Stomach (tissue), 9 donors: ENCODE data around the gene SOX30. TPM values are rescaled to one million over a fixed set of nuclear protein-coding genes. Genes with fewer than 3 reads are reported as not detected.
A peak's percentile ranks its signal among the peaks of the same experiment; 100 is the strongest.

Experiments
- DNase-seq, 2 donors: peaks; one replicate each; pipeline versions ENCODE4 v3.0.0 to v3.0.0-alpha.2; 2013 to 2019
- H3K27ac ChIP-seq, 5 donors: fragments of 200-600 bp in 4 of 5; sonication (generic) in 4 of 5; one replicate each; pipeline ENCODE4 v1.5.1; 2013 to 2019; ENCODE audit warnings: mild to moderate bottlenecking in 1 of 5, moderate library complexity in 1 of 5
- H3K27me3 ChIP-seq, 3 donors: fragments of 200-600 bp; sonication (generic); one replicate each; pipeline ENCODE4 v1.5.1; 2017 to 2019; ENCODE audit warnings: mixed run types in 1 of 3
- H3K36me3 ChIP-seq, 4 donors: fragments of 200-600 bp; sonication (generic); 1 replicate in 3 of 4; 2 replicates in 1 of 4; pipeline ENCODE4 v1.5.1; 2016 to 2019
- H3K4me1 ChIP-seq, 4 donors: fragments of 200-600 bp; sonication (generic); one replicate each; pipeline ENCODE4 v1.5.1; 2016 to 2019
- H3K4me3 ChIP-seq, 4 donors: fragments of 200-600 bp; sonication (generic) in 3 of 4; one replicate each; pipeline ENCODE4 v1.5.1; 2016 to 2019; ENCODE audit warnings: mild to moderate bottlenecking in 1 of 4
- H3K9me3 ChIP-seq, 4 donors: fragments of 200-600 bp; sonication (generic); one replicate each; pipeline ENCODE4 v1.5.1; 2016 to 2019
- EP300 ChIP-seq: sonication (generic); formaldehyde crosslinking; IDR thresholded peaks from one replicate; pipeline ENCODE4 v1.6.1; 2017; ENCODE audit warnings: antibody characterized with exemption
- POLR2A ChIP-seq, 4 donors: fragments of 450-650 bp; IDR thresholded peaks; one replicate each; pipeline ENCODE4 v1.6.1; 2016; ENCODE audit warnings: antibody characterized with exemption in 4 of 4, control low read depth in 2 of 4, mild to moderate bottlenecking in 1 of 4, moderate library complexity in 1 of 4
- POLR2AphosphoS5 ChIP-seq, 3 donors: sonication (generic); formaldehyde crosslinking; IDR thresholded peaks; one replicate each; pipeline ENCODE4 v1.6.1; 2016; ENCODE audit warnings: antibody characterized with exemption in 3 of 3
- WGBS, 5 donors: extraction: QIAGEN DNeasy Blood & Tissue Kit in 3 of 5; methylation state at CpG; one replicate each; pipeline versions ENCODE4 v1.1.5 to v1.1.7; 2013 to 2018; 5-methylcytosine and 5-hydroxymethylcytosine counted together
- intact Hi-C: fragments of 100-400 bp; cut with DNase I; formaldehyde crosslinking; loops from one replicate; pipeline ENCODE4 v1.15.1; 2023; ENCODE audit warnings: low total_unique reads
- polyA plus RNA-seq, 3 donors: library from polyadenylated mRNA; stranded (reverse); fragments of 200-250 nt; gene quantifications; one replicate each; pipeline ENCODE4 v1.2.3, GENCODE V29; 2013
- total RNA-seq, 5 donors: library from RNA; depleted of rRNA; stranded (reverse); fragments of >200 nt; gene quantifications; one replicate each; pipeline versions ENCODE4 v1.1.0 to v1.2.3, GENCODE V29; 2014 to 2016
- TF ChIP-seq, protein P1 (sequence below), 7 experiments: fragments of 450-650 bp in 4 of 7; fragments of 200-600 bp in 3 of 7; sonication (generic) in 3 of 7; IDR thresholded peaks; one replicate each; pipeline ENCODE4 v1.5.1; 2016 to 2019; ENCODE audit warnings: antibody characterized with exemption in 7 of 7, control low read depth in 2 of 7, mild to moderate bottlenecking in 1 of 7
- donor health status: healthy with polysubstance abuse.
- donor health status: Bipolar disorder and iron deficiency.
- donor health status: healthy.

The SOX30 gene
- total and polyA plus RNA-seq, 8 donors: 0.08 to 0.29 TPM; not detected in 6

DNA sequence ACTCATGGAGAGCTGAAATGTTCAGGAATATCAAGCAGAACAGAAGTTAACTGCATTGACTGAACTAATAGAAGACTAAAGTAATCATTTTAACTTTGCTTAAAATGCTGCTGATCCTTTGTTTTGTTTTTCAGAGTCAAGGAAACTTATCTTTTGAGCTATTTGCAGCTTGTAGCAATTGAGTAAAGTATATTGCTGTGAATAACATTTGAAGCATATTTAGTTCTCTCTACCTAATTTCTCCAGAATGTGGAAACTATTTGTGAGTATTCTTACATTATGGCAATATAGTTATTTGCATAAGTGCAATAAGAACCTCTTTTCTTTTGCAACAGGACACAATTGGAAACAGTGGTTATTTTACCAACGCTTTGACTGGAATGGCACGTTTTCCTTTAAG lies 5.3 kb upstream of the SOX30 start:
- no peak overlapping the region for H3K27ac ChIP-seq
- H3K4me1 ChIP-seq: no peaks in the 10 kb centered on the region
- H3K4me3 ChIP-seq: no peak overlapping the region
- no peak for DNase-seq
- intact Hi-C loops: no loop called here
- TF ChIP-seq POLR2AphosphoS5 (IDR thresholded peaks at IDR 0.05): no peak
- TF ChIP-seq POLR2A (IDR thresholded peaks at IDR 0.05): no peak
- TF ChIP-seq, protein P1, sequence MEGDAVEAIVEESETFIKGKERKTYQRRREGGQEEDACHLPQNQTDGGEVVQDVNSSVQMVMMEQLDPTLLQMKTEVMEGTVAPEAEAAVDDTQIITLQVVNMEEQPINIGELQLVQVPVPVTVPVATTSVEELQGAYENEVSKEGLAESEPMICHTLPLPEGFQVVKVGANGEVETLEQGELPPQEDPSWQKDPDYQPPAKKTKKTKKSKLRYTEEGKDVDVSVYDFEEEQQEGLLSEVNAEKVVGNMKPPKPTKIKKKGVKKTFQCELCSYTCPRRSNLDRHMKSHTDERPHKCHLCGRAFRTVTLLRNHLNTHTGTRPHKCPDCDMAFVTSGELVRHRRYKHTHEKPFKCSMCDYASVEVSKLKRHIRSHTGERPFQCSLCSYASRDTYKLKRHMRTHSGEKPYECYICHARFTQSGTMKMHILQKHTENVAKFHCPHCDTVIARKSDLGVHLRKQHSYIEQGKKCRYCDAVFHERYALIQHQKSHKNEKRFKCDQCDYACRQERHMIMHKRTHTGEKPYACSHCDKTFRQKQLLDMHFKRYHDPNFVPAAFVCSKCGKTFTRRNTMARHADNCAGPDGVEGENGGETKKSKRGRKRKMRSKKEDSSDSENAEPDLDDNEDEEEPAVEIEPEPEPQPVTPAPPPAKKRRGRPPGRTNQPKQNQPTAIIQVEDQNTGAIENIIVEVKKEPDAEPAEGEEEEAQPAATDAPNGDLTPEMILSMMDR (IDR thresholded peaks at IDR 0.05): no peak
- TF ChIP-seq EP300: no peak
- peaks cover 0 to 30% (median 19%) of the 10 kb centered on the region in 4 donors for H3K9me3 ChIP-seq
- WGBS, 5 donors: 82 to 93% (median 85%) methylated on average over 2 of the region's 2 CpGs
- H3K36me3 ChIP-seq: no peaks in the 10 kb centered on the region
- no peaks in the 10 kb centered on the region for H3K27me3 ChIP-seq

DNA sequence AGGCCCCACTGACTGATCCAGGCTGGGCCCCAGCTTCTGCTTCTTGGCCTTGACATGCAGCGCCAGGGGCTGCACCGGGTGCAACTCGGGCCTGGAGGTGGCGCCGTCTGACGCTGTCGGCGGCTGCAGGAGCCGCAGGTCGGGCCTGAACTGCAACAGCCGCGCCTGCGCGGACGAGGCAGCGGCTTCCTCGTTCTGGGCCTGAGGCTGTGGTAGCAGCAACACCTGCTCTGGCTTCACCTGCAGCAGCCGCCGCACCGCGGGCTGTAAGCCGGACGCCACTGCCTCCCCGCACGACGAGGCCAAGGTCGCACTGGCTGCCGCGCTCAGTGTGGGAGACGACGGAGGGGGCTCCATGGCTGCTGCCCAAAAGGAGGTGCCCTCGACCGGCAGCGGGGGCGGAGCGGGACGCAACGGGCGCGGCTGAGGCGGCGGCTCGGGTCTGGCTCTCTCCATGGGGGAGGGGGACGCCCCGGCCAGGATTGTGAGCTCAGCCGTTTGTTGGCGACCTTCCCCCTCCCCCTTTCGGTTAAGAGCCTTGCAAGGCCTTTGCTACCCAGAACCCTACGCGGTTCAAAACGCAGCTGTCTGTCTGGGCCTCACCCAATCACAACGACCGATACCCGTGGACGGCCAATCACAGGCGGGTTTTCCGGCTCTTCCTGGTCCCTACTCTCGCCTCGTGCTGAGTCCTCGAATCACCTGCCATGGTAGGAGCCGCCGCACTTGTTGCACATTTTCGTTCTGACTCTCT lies 438 bp downstream of the SOX30 start:
- H3K27ac ChIP-seq: peak overlapping the region in 3 of 5 donors; percentile 29 to 57 (median 54)
- TF ChIP-seq EP300 (no peak), POLR2A (IDR thresholded peaks at IDR 0.05) (no peak), POLR2AphosphoS5 (IDR thresholded peaks at IDR 0.05) (peak in 1 of 3 donors; percentile 19)
- TF ChIP-seq, protein P1 (IDR thresholded peaks at IDR 0.05): peak in 5 of 7 experiments; percentile 10 to 35 (median 14)
- H3K4me3 ChIP-seq: peak overlapping the region; percentile 47 to 53 (median 49)
- H3K4me1 ChIP-seq: peaks cover 0 to 12% (median 8%) of the 10 kb centered on the region in 4 donors
- 19 to 51% (median 22%) methylated on average over 24 to 63 of the region's 63 CpGs for WGBS, 5 donors
- H3K9me3 ChIP-seq: peaks cover 0 to 9% (median 2%) of the 10 kb centered on the region in 4 donors
- H3K36me3 ChIP-seq: no peaks in the 10 kb centered on the region
- peak; percentile 73 to 93 for DNase-seq
- peaks cover 0 to 5% (median 0%) of the 10 kb centered on the region in 3 donors for H3K27me3 ChIP-seq
- intact Hi-C loops: no loop called here

DNA sequence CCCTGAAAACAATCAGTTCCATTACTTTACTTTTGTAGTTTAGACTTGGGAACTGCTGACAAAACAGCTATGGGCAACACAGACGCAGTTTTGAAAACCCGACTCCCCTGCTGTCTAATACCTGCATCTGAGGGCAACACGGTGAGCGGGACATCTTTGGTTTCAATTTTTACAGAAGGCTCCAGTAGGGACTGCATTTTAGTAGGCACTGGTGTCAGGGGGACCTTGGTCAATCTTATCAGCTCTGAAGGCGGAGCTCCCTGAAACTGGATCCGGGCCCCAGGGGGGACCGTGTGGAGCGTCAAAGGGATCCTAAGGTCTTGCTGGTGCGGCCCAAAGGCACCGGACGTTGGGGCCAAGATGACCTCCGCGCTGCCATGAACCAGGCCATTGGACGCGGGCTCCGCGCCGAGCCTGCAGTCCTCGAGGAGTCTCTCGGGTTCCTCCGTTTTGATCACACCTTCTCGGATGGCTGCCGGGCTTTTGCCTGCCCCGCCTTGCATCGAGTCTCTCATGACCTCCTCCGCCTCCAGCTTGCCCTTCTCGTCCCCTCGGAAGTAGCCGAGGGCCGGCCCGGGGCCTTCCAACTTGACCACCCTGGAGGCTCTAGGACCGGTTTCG lies 1.1 kb downstream of the SOX30 start:
- no peak for TF ChIP-seq EP300
- TF ChIP-seq, protein P1 (IDR thresholded peaks at IDR 0.05): no peak
- no peak for TF ChIP-seq POLR2AphosphoS5 (IDR thresholded peaks at IDR 0.05)
- no peak for TF ChIP-seq POLR2A (IDR thresholded peaks at IDR 0.05)
- Histone ChIP-seq H3K4me3 (peak overlapping the region; percentile 47 to 53 (median 49)), H3K36me3 (no peaks in the 10 kb centered on the region), H3K27ac (peak overlapping the region in 1 of 5 donors; percentile 54), H3K9me3 (peaks cover 0 to 9% (median 2%) of the 10 kb centered on the region in 4 donors), H3K27me3 (peaks cover 0 to 5% (median 0%) of the 10 kb centered on the region in 3 donors), H3K4me1 (peaks cover 0 to 12% (median 8%) of the 10 kb centered on the region in 4 donors)
- WGBS, 5 donors: 65 to 79% (median 75%) methylated on average over 25 to 33 of the region's 33 CpGs
- intact Hi-C loops: no loop called here
- no peak for DNase-seq

DNA sequence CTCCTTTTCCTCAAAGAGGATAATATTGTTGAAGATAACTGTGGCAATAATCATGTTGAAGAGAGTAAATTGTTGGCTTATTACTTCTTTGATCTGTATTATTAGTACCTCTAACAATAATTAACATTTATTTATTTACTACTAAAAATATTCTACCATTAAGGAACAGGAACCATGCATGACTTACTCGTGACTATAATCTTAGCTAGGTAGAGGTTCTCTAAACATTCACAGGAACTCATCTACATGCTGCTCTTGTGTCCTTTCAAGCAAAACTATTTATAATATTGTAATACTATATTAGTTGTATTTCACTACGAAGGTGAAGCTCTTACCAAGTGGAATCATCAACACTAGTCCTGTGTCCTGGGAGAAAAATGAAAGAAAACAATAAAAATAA lies 3.1 kb downstream of the SOX30 start:
- DNase-seq: no peak
- intact Hi-C loops: no loop called here
- Histone ChIP-seq H3K4me3 (no peak overlapping the region), H3K27ac (no peak overlapping the region), H3K4me1 (peaks cover 0 to 12% (median 8%) of the 10 kb centered on the region in 4 donors), H3K27me3 (peaks cover 0 to 5% (median 0%) of the 10 kb centered on the region in 3 donors), H3K9me3 (peaks cover 0 to 9% (median 2%) of the 10 kb centered on the region in 4 donors), H3K36me3 (no peaks in the 10 kb centered on the region)
- WGBS, 5 donors: 75 to 82% (median 76%) methylated on average over 2 of the region's 2 CpGs
- TF ChIP-seq POLR2A (IDR thresholded peaks at IDR 0.05) (no peak), POLR2AphosphoS5 (IDR thresholded peaks at IDR 0.05) (no peak), EP300 (no peak)
- TF ChIP-seq, protein P1 (IDR thresholded peaks at IDR 0.05): no peak
